GM18498 (cell line): ENCODE results near the gene MPRIP.

Source experiments
- ATAC-seq: cut with Tn5 transposase; IDR thresholded peaks from one replicate; pipeline ENCODE4 v1.9.1; 2021; ENCODE audit warnings: mild to moderate bottlenecking, moderate library complexity; ENCODE audit not compliant: unreplicated experiment

MPRIP gene

GRCh38 chr17:17106756-17107155, 64.5 kb downstream of the MPRIP start:
- no peak for ATAC-seq

- ATAC-seq, result no peak
Observed at GRCh38 chr17:17107281-17107680, 65.0 kb downstream of the MPRIP start.

GRCh38 chr17:17107891-17108431, 65.7 kb downstream of the MPRIP start:
- ATAC-seq, result no peak

- no peak for ATAC-seq
Observed at GRCh38 chr17:17108451-17109049, 66.3 kb downstream of the MPRIP start.

DNA sequence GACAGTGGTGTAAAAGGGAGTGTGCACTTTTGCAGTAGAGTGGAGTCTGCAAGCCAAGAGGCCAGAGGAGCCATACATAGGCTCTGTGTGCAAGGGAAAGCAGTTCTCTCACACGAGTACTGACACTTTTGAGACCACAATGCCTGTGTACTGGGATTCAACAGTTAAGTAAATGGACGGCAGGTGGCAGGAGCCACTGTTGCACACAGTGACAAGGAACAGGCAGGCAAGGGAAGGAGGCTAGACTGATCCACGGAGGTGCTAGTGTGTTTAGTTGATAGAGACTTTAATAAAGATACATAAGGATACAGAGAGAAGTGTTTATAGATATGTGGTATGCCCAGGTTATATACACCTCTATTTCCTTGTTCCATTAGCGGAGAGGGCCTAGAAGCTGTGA, 67.0 kb downstream of the MPRIP start:
- ATAC-seq, result no peak

GRCh38 chr17:17109907-17110306, 67.7 kb downstream of the MPRIP start:
- ATAC-seq, result no peak

- ATAC-seq, result no peak
Observed at GRCh38 chr17:17110520-17110919, 68.3 kb downstream of the MPRIP start.

DNA sequence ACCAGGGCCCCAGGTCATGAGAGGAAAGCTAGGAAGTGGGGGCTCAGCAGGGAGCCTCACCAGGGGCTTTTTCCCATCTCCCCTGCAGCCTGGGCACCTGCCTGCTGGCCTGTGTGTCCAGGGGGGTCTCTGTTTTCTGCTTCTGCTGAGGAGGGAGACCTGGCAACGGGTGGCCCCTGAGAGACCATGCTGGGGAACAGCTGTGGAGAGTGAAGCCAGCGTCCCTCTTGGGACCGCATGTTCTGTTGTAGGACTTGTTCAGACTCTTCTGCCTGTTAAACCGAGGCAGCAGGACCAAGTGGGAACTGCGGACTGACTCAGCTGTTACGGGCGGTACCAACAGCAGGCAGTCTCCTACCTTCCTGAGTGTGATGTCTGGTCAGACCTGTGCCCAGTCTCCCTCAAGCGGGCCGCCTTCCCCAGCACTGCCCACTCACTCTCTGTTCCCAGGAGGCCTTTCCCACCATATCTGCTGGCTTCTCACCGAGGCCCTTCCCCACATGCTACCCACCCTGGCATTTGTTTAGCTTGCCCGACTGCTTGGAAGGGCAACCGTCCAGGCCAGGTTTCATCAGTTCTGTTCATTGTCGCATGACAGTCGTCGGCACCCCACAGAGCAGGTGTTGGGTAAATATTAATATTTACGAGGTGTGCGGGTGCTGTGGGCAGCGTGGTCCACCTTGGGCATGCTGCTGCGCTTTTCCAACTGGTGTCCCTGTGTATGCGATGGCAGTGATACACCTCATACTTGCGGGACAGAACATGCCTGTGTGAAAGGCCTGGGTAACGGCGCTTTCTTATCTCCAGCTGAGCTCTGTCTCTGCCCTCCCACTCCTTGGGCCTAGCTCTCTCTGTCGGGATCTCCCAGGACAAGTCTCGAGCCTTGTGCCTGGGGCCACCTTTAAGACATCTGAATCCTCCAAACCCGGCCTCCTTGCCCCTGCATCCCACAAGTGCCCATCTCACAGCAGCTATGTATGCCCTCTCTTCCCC, 69.4 kb downstream of the MPRIP start:
- no peak for ATAC-seq

DNA sequence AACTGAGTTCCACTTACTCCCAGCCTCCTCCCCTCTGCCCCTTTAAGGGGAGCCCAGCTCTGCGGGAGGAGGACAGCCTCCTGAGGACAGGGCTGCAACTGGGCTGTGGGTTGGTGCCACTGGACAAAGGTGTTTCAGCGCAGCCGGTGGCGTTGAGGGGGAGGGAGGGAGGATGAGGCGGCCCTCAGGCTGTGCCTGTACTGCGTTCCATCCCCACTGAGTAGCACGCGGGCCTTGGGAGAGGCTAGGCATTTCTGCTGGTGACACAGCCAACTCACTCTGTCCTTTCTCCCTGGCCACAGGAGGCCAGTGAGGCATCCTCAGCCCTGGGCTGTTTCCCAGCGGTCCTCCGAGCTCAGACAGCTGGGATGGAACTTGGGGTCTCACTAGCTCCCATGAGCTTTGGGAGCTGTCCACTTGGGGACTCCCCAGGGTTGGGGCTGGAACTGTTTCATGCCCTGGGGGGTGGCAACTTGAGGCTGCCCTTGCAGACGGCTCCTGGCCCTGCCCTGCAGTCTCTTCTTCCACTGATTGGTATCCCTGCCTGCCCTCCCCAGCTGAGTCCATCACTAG, 70.5 kb downstream of the MPRIP start:
- ATAC-seq, result no peak

GRCh38 chr17:17114592-17115225, 72.5 kb downstream of the MPRIP start:
- no peak for ATAC-seq

DNA sequence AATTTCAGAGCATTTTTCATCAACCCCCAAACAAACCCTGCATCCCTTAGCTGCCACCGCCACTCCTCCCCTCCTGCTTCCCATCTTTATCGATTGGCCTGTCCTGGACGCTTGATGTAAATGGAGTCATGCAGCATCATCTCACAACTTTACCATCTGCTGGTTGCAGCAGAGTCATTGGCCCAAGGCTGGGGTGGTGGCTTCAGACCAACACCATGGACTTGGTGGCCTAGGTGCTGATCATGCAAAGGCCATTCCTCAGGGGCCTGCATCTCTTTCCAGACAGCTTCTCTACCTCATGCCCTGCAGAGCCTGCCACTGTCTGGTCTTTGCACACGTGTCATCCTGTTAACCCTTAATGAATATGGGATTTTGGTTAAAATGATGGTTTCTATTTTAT, 73.4 kb downstream of the MPRIP start:
- no peak for ATAC-seq

DNA sequence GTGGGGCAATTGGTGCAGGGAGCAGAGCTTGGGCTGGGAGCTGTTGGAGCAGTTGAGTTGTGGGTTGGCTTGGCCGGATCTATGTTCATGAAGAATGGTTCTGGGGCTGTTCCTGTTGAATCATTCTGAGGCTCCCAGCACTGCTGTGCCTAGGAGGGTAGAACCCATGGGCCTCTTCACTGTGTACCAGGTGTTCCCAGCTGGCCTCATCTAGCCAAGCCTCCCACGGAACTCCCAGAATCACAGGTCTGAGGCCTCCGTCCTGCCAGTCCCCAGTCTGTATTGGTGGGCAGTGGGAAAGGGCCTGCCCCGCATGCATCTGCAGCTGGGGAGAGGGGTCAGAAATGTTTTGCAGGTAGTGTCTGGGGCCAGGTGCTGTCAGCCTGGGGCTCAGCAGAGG, 74.1 kb downstream of the MPRIP start:
- no peak for ATAC-seq

GRCh38 chr17:17117923-17118322, 75.7 kb downstream of the MPRIP start:
- no peak for ATAC-seq

- ATAC-seq, result no peak
Observed at GRCh38 chr17:17118399-17118798, 76.1 kb downstream of the MPRIP start.

- no peak for ATAC-seq
Observed at GRCh38 chr17:17119106-17119505, 76.8 kb downstream of the MPRIP start.

DNA sequence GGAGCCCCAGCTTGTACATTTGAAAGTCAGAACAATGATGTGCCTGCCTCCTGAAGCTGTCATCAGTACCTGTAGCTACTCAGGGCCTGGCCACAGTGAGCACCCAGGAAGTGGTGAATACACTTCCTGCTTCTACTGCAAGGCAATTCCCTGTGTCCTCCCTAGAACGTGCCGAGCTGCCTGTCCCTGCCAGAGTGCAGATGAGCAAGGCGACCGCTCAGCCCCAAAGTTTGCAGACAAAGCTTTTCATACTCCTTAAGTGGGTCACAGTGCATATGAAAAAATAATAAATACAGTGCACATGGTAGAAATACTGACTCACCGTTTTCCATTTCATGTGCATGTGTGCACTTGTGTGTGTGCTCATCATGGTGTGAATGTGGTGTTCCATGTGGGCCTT, 77.3 kb downstream of the MPRIP start:
- ATAC-seq, result no peak

GRCh38 chr17:17120294-17120693, 78.0 kb downstream of the MPRIP start:
- no peak for ATAC-seq

GRCh38 chr17:17120701-17121100, 78.4 kb downstream of the MPRIP start:
- no peak for ATAC-seq

DNA sequence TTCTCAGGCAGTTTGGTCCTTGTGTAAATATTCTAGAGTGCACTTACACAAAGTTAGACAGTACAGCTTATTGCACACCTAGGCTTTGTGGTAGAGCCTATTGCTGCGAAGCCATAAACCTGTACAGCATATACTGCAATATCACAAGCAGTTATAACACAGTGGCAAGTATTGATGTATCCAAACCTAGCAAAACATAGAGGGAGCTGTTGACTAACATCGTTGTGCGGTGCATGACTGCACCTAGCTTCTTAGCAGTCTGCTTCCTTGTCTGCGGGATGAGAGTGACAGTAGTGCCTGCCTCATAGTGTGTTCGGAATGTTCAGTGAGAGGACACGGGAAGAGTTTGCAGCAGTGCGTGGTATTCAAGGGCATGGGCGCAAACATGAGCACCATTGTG, 78.9 kb downstream of the MPRIP start:
- no peak for ATAC-seq

DNA sequence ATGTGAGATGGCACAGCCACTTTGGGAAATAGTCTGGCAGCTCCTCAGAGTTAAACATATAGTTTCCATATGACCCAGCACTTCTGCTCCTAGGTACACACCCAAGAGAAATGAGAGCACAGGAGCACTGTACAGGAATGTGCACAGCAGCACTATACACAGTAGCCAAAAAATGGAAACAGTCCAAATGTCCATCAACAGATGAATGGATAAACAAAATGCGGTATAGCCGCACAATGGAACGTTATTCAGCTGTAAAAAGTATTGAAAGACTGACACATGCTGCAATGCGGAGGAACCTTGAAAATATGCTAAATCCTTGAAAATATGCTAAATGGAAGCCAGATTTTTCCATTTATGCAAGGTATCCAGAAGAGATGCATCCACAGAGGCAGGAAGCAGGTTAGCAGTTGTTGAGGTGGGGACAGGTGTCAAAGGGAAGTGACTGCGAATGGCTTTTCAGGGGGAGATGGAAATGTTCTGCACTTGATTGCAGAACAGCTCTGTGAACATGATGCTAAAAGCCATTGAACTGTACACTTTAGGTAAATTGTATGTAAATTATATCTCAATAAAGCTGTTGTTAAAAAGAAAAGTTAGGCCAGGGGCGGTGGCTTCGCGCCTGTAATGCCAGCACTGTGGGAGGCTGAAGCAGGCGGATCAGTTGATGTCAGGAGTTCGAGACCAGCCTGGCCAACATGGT, 80.7 kb downstream of the MPRIP start:
- ATAC-seq, result no peak

- no peak for ATAC-seq
Observed at GRCh38 chr17:17124341-17124740, 82.1 kb downstream of the MPRIP start.
